Vagina (tissue), 2 donors: ENCODE data around the gene CFTR. TPM values are rescaled to one million over a fixed set of nuclear protein-coding genes. Genes with fewer than 3 reads are reported as not detected.
"Not testable (repeated sequence)": the region's sequence is repeated elsewhere in the genome, so short reads cannot be mapped to it uniquely, and the experiment has no call there.

Experiments
- DNase-seq, 2 donors: peaks; one replicate each; pipeline ENCODE4 v3.0.0-alpha.2; 2017; ENCODE audit errors: extremely low spot score in 2 of 2
- H3K27ac ChIP-seq: fragments of 200-600 bp; sonication (generic); one replicate; pipeline ENCODE4 v1.5.1; 2019
- H3K27me3 ChIP-seq: fragments of 200-600 bp; sonication (generic); one replicate; pipeline ENCODE4 v1.5.1; 2019
- H3K36me3 ChIP-seq, 2 donors: fragments of 200-600 bp; sonication (generic); one replicate each; pipeline ENCODE4 v1.5.1; 2017 to 2019
- H3K4me1 ChIP-seq: fragments of 200-600 bp; sonication (generic); one replicate; pipeline ENCODE4 v1.5.1; 2019
- H3K4me3 ChIP-seq, 2 donors: fragments of 200-600 bp; sonication (generic); 1 replicate in 1 of 2; 2 replicates in 1 of 2; pipeline ENCODE4 v1.5.1; 2016 to 2019
- H3K9me3 ChIP-seq: fragments of 200-600 bp; sonication (generic); one replicate; pipeline ENCODE4 v1.5.1; 2019
- POLR2A ChIP-seq, 2 donors: fragments of 450-650 bp; IDR thresholded peaks; one replicate each; pipeline ENCODE4 v1.6.1; 2017; ENCODE audit warnings: antibody characterized with exemption in 2 of 2, mild to moderate bottlenecking in 2 of 2, moderate library complexity in 2 of 2
- POLR2AphosphoS5 ChIP-seq, 2 donors: sonication (generic); formaldehyde crosslinking; IDR thresholded peaks; one replicate each; pipeline ENCODE4 v1.9.0; 2017; ENCODE audit warnings: antibody characterized with exemption in 2 of 2, mild to moderate bottlenecking in 2 of 2, low read depth in 1 of 2; ENCODE audit not compliant: insufficient read depth in 1 of 2
- intact Hi-C: fragments of 100-400 bp; cut with DNase I; formaldehyde crosslinking; loops from one replicate; pipeline ENCODE4 v1.15.1; 2023
- total RNA-seq: library from RNA; depleted of rRNA; stranded (reverse); fragments of >200 nt; gene quantifications from one replicate; pipeline ENCODE4 v1.2.3, GENCODE V29; 2016
- TF ChIP-seq, protein P1 (sequence below), 3 experiments: fragments of 450-650 bp in 2 of 3; fragments of 200-600 bp in 1 of 3; sonication (generic) in 1 of 3; IDR thresholded peaks; one replicate each; pipeline ENCODE4 v1.5.1; 2017 to 2019; ENCODE audit warnings: antibody characterized with exemption in 3 of 3, mild to moderate bottlenecking in 2 of 3, moderate library complexity in 2 of 3

CFTR gene
- total RNA-seq, 1 donor from 2014 or later = not detected

DNA sequence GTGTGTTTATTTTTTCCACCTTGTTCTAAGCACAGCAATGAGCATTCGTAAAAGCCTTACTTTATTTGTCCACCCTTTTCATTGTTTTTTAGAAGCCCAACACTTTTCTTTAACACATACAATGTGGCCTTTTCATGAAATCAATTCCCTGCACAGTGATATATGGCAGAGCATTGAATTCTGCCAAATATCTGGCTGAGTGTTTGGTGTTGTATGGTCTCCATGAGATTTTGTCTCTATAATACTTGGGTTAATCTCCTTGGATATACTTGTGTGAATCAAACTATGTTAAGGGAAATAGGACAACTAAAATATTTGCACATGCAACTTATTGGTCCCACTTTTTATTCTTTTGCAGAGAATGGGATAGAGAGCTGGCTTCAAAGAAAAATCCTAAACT is 28.9 kb downstream of the CFTR start:
- no peaks in the 10 kb centered on the region for H3K27me3 ChIP-seq
- no peaks in the 10 kb centered on the region for H3K36me3 ChIP-seq
- intact Hi-C loops = no loop called here
- H3K9me3 ChIP-seq = no peaks in the 10 kb centered on the region
- TF ChIP-seq POLR2A (IDR thresholded peaks at IDR 0.05) = no peak
- TF ChIP-seq, protein P1, sequence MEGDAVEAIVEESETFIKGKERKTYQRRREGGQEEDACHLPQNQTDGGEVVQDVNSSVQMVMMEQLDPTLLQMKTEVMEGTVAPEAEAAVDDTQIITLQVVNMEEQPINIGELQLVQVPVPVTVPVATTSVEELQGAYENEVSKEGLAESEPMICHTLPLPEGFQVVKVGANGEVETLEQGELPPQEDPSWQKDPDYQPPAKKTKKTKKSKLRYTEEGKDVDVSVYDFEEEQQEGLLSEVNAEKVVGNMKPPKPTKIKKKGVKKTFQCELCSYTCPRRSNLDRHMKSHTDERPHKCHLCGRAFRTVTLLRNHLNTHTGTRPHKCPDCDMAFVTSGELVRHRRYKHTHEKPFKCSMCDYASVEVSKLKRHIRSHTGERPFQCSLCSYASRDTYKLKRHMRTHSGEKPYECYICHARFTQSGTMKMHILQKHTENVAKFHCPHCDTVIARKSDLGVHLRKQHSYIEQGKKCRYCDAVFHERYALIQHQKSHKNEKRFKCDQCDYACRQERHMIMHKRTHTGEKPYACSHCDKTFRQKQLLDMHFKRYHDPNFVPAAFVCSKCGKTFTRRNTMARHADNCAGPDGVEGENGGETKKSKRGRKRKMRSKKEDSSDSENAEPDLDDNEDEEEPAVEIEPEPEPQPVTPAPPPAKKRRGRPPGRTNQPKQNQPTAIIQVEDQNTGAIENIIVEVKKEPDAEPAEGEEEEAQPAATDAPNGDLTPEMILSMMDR (IDR thresholded peaks at IDR 0.05) = no peak
- no peak for TF ChIP-seq POLR2AphosphoS5 (IDR thresholded peaks at IDR 0.05; ENCODE audit: insufficient read depth in 1 of 2, low read depth in 1 of 2)
- no peak for DNase-seq
- H3K4me1 ChIP-seq = no peaks in the 10 kb centered on the region
- H3K4me3 ChIP-seq = no peak overlapping the region
- no peak overlapping the region for H3K27ac ChIP-seq

DNA sequence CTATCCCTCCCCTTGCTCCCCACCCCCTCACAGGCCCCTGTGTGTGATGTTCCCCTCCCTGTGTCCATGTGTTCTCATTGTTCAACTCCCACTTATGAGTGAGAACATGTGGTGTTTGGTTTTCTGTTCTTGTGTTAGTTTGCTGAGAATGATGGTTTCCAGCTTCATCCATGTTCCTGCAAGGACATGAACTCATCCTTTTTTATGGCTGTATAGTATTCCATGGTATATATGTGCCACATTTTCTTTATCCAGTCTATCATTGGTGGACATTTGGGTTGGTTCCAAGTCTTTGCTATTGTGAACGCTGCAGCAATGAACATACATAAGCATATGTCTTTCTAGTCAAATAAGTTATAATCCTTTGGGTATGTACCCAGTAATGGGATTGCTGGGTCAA is 37.4 kb downstream of the CFTR start:
- DNase-seq, H3K27me3 ChIP-seq, H3K9me3 ChIP-seq, H3K4me3 ChIP-seq, H3K36me3 ChIP-seq, intact Hi-C loops, H3K4me1 ChIP-seq, H3K27ac ChIP-seq: not testable (repeated sequence)

DNA sequence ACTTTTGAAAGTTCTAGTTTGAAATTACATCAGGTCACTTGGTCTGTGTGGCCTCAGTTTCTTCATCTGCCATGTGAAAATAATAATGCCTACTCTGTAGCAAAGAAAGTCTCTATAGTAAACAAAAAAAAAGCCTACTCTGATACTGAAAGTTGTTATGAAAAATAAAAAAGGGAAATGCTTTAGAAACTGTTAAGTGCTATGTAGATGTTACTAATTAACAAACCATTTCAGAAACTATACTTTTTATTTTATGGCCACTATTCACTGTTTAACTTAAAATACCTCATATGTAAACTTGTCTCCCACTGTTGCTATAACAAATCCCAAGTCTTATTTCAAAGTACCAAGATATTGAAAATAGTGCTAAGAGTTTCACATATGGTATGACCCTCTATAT is 50.6 kb downstream of the CFTR start:
- H3K27ac ChIP-seq = no peak overlapping the region
- intact Hi-C loops = no loop called here
- no peak for DNase-seq
- no peaks in the 10 kb centered on the region for H3K4me1 ChIP-seq
- H3K36me3 ChIP-seq = no peaks in the 10 kb centered on the region
- H3K27me3 ChIP-seq = no peaks in the 10 kb centered on the region
- TF ChIP-seq, protein P1 (IDR thresholded peaks at IDR 0.05) = no peak
- no peak for TF ChIP-seq POLR2A (IDR thresholded peaks at IDR 0.05)
- TF ChIP-seq POLR2AphosphoS5 (IDR thresholded peaks at IDR 0.05; ENCODE audit: insufficient read depth in 1 of 2, low read depth in 1 of 2) = no peak
- no peaks in the 10 kb centered on the region for H3K9me3 ChIP-seq
- H3K4me3 ChIP-seq = no peak overlapping the region

DNA sequence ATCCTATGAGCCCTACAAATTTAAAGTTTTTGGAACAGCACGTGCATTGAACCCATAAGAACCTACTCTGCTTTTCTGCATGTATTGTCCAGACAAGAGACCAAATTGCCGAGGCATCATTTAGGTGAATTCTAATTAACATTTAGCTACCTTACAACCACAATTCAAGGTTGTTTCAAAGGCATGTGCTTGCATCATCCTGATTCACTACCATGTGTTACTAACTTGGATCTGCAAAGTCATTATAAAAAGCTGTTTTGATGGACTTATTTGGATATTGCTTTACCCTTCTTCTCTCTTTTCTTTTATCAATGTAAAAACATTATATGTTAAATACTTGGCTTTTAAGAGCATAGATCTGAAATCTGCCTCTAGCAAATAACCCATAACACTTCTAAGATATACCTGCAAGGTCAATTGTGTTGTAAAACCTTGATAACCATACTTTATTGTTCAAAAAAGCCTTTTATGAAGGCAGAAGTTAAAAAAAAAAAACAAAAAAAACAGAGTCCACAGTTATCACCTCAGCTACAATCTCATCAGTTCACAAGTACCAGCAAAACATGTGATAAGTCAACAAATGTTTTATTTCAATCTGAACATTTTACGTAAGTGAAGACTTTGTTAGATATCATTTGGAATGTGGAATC is 51.9 kb downstream of the CFTR start:
- TF ChIP-seq POLR2AphosphoS5 (IDR thresholded peaks at IDR 0.05; ENCODE audit: insufficient read depth in 1 of 2, low read depth in 1 of 2) = no peak
- no peak for TF ChIP-seq POLR2A (IDR thresholded peaks at IDR 0.05)
- TF ChIP-seq, protein P1 (IDR thresholded peaks at IDR 0.05) = no peak
- intact Hi-C loops = no loop called here
- no peak overlapping the region for H3K27ac ChIP-seq
- H3K9me3 ChIP-seq = no peaks in the 10 kb centered on the region
- H3K36me3 ChIP-seq = no peaks in the 10 kb centered on the region
- DNase-seq = no peak
- no peaks in the 10 kb centered on the region for H3K27me3 ChIP-seq
- no peaks in the 10 kb centered on the region for H3K4me1 ChIP-seq
- no peak overlapping the region for H3K4me3 ChIP-seq

DNA sequence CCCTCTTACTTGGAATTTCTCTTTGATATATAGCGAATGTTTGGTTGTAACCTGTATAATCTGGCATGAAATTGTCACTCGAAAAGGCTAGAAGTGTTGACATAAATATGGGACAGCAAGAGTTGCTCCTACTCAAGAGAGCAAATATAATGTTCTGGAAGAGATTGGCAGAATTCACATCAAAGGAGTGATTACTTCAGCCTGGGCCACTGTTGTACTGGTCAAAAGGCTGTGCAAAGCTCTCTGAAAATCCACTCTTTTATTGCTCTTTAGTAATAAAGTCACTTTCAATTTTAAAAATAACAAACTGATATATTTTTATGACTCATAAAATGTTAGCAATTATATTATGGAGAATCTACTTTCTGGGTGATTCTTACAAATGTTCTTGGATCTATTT is 58.2 kb downstream of the CFTR start:
- TF ChIP-seq POLR2A (IDR thresholded peaks at IDR 0.05) (no peak), POLR2AphosphoS5 (IDR thresholded peaks at IDR 0.05; ENCODE audit: insufficient read depth in 1 of 2, low read depth in 1 of 2) (no peak)
- TF ChIP-seq, protein P1 (IDR thresholded peaks at IDR 0.05) = no peak
- H3K9me3 ChIP-seq = no peaks in the 10 kb centered on the region
- intact Hi-C loops = no loop called here

More for the DNA sequence above, 58.2 kb downstream of the CFTR start:
- H3K4me1 ChIP-seq = no peaks in the 10 kb centered on the region
- H3K4me3 ChIP-seq = no peak overlapping the region
- H3K27me3 ChIP-seq = no peaks in the 10 kb centered on the region
- no peak overlapping the region for H3K27ac ChIP-seq
- no peak for DNase-seq
- no peaks in the 10 kb centered on the region for H3K36me3 ChIP-seq
